Smooth muscle cell of bladder (primary cell): ENCODE results near the gene PDX1. TPM values are rescaled to one million over a fixed set of nuclear protein-coding genes. Genes with fewer than 3 reads are reported as not detected.

Experiments
- total RNA-seq: library from RNA; depleted of rRNA; stranded (reverse); fragments of >200 nt; gene quantifications from 2 replicates; pipeline ENCODE4 v1.2.3, GENCODE V29; 2014

Gene PDX1
- total RNA-seq, result not detected in 2 replicates

GRCh38 chr13:27919934-27920676, at the start of gene PDX1:
TSS of gene PDX1 (plus strand) at chr13:27920000. CDS start at chr13:27920139, 139 bp downstream.

GRCh38 chr13:27969082-27969865, 49.5 kb downstream of the PDX1 start, which contains the start of gene CDX2:
TSS of gene CDX2 (minus strand) at chr13:27969315. CDS start at chr13:27969006, 309 bp downstream.

Other genes starting within 250 kb of the PDX1 start
- gene GSX1, start 127.5 kb upstream of the PDX1 start, total RNA-seq, result not detected in 2 replicates
- gene CDX2, start 49.3 kb downstream of the PDX1 start, total RNA-seq, result under 0.01 TPM in 1 of 2 replicates, not detected in the other
- gene URAD, start 68.7 kb downstream of the PDX1 start, total RNA-seq, result not detected in 2 replicates
- gene FLT3, start 180.6 kb downstream of the PDX1 start, total RNA-seq, result under 0.01 TPM in 1 of 2 replicates, not detected in the other
- 10.4 and 11.7 TPM in 2 replicates for gene PAN3, start 218.5 kb downstream of the PDX1 start, total RNA-seq